CD4-positive, alpha-beta T cell treated with Interleukin-15 for 1 hour (primary cell): ENCODE results near the gene ARSA.
A peak's percentile ranks its signal among the peaks of the same experiment; 100 is the strongest.

Source experiments
- DNase-seq: peaks from one replicate; pipeline ENCODE4 v3.0.0-alpha.2; 2020

Gene ARSA

DNA sequence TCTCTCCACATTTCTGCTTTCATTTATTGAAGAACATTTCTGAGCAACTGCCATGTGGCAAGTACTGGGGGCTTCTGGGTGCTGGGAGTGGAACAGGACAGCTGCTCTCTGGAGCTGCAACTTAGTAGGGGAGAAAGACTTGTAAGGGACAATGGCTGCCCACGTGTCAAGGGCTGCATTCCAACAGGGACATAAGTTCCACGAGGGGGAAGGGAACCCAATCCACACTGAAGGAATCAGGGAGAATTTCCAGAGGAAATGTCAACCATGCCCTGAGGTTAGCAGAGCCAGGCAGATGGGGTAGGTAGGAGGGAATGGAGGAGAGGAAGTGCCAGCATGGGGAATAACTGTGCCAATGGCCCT is 25.6 kb downstream of the ARSA start:
- no peak for DNase-seq

GRCh38 chr22:50601669-50602337 is 26.1 kb downstream of the ARSA start:
- no peak for DNase-seq

DNA sequence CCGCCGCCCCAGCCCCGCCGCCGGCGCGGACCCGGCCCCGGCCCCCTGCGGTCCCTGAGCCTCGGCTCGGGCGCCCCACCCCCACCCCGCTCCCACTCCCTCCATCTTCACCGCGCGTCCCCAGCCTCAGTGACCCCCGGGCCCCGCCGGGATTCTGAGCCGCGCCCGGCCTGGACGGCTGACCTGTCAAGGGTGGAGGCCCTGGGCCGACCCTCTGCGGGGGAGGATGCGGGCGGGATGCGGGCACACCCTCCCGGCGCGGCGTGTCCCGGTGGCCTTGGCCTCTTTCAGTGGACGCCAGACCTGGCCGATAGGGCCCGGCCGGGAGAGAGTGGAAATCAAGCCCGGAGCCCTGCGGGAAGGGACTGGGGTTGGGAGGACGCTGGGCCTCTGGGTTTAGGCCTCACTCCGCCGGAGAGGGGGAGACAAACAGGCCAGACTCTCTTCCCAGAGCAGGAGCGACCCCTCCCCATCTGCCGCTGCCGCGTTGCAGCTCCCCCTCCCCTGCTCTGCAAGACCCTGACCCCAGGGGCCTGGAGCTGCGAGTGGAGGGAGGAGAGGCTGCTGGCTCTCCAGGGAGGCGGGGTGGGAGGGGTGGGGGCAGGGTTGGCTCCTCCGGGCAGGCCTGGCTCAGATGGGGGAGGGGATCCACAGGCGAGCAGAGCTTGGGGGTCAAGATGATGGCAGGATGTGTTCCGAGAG is 26.8 kb downstream of the ARSA start:
- no peak for DNase-seq

DNA sequence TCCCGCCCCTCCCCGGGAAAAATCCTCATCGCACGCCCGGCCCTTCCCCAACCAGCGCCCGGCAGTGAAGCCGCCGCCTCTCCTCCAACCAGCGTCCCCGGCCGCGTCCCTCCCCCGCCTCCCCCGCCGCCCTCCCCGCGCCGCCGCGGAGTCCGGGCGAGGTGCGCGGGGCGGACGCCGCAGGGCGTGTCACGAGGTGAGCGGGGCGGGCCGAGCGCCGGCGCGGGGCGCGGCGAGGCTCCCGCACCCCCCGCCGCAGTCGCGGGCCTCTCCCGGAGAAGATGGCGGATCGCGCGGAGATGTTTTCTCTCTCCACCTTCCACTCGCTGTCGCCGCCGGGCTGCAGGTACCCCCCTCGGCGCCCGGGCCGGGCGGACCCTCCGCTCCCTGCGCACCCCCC is 27.4 kb downstream of the ARSA start, which contains the start of gene MAPK8IP2:
Gene MAPK8IP2 (plus strand): TSS at position 256 of the 400 bp plus-strand sequence. CDS start 26 bp downstream, at position 282.
- DNase-seq, result no peak

GRCh38 chr22:50599816-50600455 is 28.0 kb downstream of the ARSA start:
- peak; percentile 39 for DNase-seq

DNA sequence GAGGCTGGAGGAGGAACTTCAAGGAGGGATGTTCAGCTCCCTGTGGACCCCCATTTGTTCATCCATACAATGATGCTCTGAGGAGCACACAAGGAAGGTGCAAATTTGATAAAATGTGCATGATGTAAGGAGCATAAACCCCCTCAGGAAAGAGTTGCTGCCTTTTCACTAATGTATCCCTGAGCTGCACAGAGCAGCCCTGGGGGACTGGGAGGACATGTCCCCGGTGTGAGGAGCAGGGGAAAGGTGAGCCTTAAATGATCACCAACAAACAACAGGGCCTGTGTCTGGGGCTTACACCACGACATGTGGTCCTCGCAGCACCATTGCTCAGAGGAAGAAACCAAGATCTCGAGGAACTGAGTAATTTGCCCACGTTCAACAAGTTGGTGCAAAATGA is 30.9 kb downstream of the ARSA start:
- no peak for DNase-seq

DNA sequence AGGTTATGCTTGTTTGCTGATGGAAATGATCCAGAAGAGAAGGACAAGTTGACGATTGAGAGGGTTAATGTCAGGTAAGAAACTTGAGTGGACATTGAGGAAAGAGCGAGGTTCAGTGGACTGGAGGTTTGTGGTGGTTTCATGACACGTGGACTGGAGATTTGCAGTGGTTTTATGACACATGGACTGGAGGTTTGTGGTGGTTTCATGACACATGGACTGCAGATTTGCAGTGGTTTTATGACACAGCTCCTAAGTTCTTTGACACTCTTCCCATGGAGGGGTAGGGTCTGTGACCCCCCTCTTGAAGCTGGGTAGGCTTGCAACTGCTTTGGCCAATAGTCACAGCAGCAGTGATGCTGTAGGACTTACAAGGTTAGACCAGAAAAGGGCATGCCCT is 32.8 kb downstream of the ARSA start:
- no peak for DNase-seq

- DNase-seq, result no peak
Measured at GRCh38 chr22:50587407-50587806, 40.5 kb downstream of the ARSA start.

DNA sequence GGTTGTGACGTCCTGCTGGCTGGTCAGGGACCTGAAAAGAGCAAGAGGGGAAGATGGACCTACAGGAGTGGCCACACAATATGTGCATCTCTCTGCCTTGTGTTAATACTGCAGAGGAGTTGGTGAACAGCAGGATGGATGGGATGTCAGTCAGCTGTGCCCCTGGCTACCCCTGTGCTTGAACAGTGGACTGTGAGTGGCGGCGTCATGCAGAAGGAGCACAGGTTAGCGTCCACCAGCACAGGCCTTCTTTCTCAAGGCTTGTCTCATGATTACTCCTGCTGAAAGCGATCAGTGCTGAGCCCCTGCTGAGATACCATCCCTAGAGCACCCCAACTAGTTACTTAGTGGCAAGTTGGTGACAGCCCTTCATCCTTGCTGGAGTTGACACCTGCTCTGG is 41.5 kb downstream of the ARSA start:
- no peak for DNase-seq

- DNase-seq, result no peak
Measured at GRCh38 chr22:50585781-50586180, 42.2 kb downstream of the ARSA start.

- DNase-seq, result no peak
Measured at GRCh38 chr22:50585238-50585637, 42.7 kb downstream of the ARSA start.

GRCh38 chr22:50584106-50585096 is 43.6 kb downstream of the ARSA start:
- no peak for DNase-seq

DNA sequence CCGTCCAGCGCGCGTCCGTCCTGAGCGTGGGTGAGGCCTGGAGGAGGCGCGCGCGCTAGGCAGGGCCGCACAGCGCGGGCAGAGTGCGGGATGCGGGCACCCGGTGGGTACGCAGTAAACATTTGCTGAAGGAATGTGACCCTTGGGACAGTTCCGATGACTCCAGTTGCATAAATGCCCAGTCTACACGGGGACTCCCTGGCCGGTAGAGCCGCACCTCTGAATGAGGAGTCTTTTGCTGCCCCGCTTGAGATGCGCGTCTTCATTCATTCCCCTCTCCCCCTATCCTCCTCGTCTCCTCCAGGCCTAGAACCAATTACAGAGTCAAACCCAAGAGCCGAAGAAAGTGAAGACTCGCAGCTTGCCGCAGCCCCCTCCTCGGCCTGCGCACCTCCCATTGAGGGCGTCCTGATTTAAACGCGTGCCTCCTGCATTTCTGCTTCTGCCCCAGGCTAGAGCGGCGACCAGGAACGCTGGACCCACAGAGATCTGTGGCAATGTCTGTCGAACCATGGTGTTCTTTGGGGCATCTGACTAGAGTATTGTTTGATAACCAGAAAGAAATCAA is 44.6 kb downstream of the ARSA start:
- DNase-seq, result no peak

- peak; percentile 97 for DNase-seq
Measured at GRCh38 chr22:50582493-50583293, 45.3 kb downstream of the ARSA start, which contains the start of gene CHKB. Gene CHKB, minus strand, starts transcription at chr22:50582849. Its CDS starts 68 bp downstream, at chr22:50582781.

- no peak for DNase-seq
Measured at GRCh38 chr22:50581950-50582492, 45.9 kb downstream of the ARSA start.

- DNase-seq, result no peak
Measured at GRCh38 chr22:50581031-50581949, 46.7 kb downstream of the ARSA start.

- DNase-seq, result no peak
Measured at GRCh38 chr22:50579752-50580151, 48.2 kb downstream of the ARSA start.

- DNase-seq, result no peak
Measured at GRCh38 chr22:50578776-50579310, 49.1 kb downstream of the ARSA start.

DNA sequence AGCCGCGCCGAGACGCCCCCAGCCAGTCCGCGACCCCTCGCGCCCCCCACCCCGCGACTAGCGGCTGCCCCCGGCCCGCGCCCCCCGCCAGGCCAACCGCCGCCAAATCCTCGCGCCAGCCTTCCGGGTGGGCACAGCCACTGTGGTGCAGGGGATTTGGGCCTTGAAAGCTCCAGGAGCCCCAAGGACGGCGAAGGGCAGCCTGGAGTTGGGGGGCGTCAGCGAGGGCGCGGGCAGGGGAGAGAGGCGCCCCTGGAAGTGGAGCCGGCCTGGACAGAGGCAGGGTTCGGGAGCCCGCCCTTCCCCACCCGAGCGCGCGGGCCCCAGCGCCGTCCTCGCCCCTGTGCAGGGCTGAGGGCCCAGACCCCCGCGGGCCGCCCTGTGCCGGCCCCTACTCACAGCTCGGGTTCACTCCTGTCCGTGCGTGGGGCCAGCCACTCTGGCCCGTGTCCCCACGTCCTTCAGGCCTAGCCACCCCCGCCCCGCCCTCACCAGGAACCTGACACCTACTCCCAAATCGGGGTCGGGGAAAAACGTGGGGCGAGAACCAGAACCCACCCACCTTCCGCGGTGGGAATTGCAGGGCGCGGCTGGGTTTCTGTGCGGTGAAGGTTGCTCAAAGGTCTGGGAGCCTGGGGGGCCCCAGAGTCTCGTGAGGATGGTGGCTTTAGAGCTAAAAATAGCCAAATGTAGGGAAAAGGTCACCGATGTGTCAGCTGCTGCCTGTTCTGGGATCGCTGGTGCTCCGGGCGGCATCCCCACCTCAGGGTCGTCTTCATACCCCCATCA is 49.8 kb downstream of the ARSA start, which contains the start of gene CPT1B:
Gene CPT1B (minus strand): TSS at position 441 of the 789 bp plus-strand sequence. CDS start 512 bp downstream, outside the sequence.
- no peak for DNase-seq
